ENCODE results near the gene SLAMF9.

DNA sequence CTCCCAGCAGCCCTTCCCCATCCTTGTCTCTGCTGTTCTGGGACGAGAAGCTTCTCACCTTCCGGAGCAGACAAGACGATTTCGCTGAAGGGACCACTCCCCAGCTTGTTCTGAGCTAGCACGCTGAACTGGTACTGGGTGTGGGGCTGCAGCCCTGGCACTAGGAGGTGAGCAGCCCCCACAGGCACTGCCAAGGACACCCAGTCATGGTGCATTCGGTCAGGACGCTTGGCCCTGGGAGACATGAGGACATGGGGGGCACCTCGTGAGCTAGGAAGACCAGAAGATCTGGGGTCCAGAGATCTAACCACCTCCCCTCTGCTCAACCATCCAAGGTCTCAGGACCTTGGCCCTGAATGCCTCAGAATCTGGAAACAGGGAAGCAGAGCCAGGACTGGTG lies 23.4 kb downstream of the SLAMF9 start:
- TF ChIP-seq CTCF (IDR thresholded peaks at IDR 0.05) (no peak), POLR2A (IDR thresholded peaks at IDR 0.05) (no peak)

All from right lobe of liver (tissue), 4 donors.